HUES6 (cell line): ENCODE results near the gene THEMIS.

Experiments
- H3K27ac ChIP-seq: 2 replicates; pipeline ENCODE4 v1.7.0; 2013; ENCODE audit warnings: low read depth, mild to moderate bottlenecking, low read length, inconsistent platforms
- H3K27me3 ChIP-seq: 2 replicates; pipeline ENCODE4 v1.6.1; 2013; ENCODE audit warnings: low read length; ENCODE audit not compliant: control insufficient read depth, insufficient read depth
- H3K36me3 ChIP-seq: 2 replicates; pipeline ENCODE4 v1.6.1; 2013; ENCODE audit warnings: low read length; ENCODE audit not compliant: control insufficient read depth, insufficient read depth
- H3K4me1 ChIP-seq: 2 replicates; pipeline ENCODE4 v1.6.1; 2013; ENCODE audit warnings: low read length; ENCODE audit not compliant: control insufficient read depth, insufficient read depth
- H3K4me3 ChIP-seq: 2 replicates; pipeline ENCODE4 v1.5.1; 2013; ENCODE audit warnings: low read depth, low read length
- H3K9ac ChIP-seq: one replicate; pipeline ENCODE4 v1.6.1; 2013; ENCODE audit warnings: mild to moderate bottlenecking, low read length
- H3K9me3 ChIP-seq: 2 replicates; pipeline ENCODE4 v1.6.1; 2013; ENCODE audit warnings: low read depth, low read length; ENCODE audit not compliant: control insufficient read depth, insufficient read depth

The THEMIS gene

GRCh38 chr6:127775371-127775770 lies 125.5 kb downstream of the THEMIS start:
- Histone ChIP-seq H3K4me3 (no peak overlapping the region), H3K9ac (no peak overlapping the region), H3K9me3 (no peaks in the 10 kb centered on the region), H3K27me3 (no peaks in the 10 kb centered on the region), H3K27ac (no peak overlapping the region), H3K4me1 (no peaks in the 10 kb centered on the region), H3K36me3 (no peaks in the 10 kb centered on the region)

- no peak overlapping the region for H3K27ac ChIP-seq
- no peak overlapping the region for H3K9ac ChIP-seq
- no peak overlapping the region for H3K4me3 ChIP-seq
- no peaks in the 10 kb centered on the region for H3K36me3 ChIP-seq
- no peaks in the 10 kb centered on the region for H3K4me1 ChIP-seq
- H3K9me3 ChIP-seq = no peaks in the 10 kb centered on the region
- no peaks in the 10 kb centered on the region for H3K27me3 ChIP-seq
These were observed 132.1 kb downstream of the THEMIS start for GRCh38 chr6:127768745-127769144.

- Histone ChIP-seq H3K27ac (no peak overlapping the region), H3K4me1 (no peaks in the 10 kb centered on the region), H3K9ac (no peak overlapping the region), H3K9me3 (no peaks in the 10 kb centered on the region), H3K4me3 (no peak overlapping the region), H3K36me3 (no peaks in the 10 kb centered on the region), H3K27me3 (no peaks in the 10 kb centered on the region)
These were observed 132.6 kb downstream of the THEMIS start for GRCh38 chr6:127768223-127768622.

- Histone ChIP-seq H3K4me1 (no peaks in the 10 kb centered on the region), H3K9me3 (no peaks in the 10 kb centered on the region), H3K36me3 (no peaks in the 10 kb centered on the region), H3K27ac (no peak overlapping the region), H3K4me3 (no peak overlapping the region), H3K27me3 (no peaks in the 10 kb centered on the region), H3K9ac (no peak overlapping the region)
These were observed 134.9 kb downstream of the THEMIS start for GRCh38 chr6:127765949-127766348.

- H3K36me3 ChIP-seq = no peaks in the 10 kb centered on the region
- no peaks in the 10 kb centered on the region for H3K4me1 ChIP-seq
- no peaks in the 10 kb centered on the region for H3K27me3 ChIP-seq
- H3K9ac ChIP-seq = no peak overlapping the region
- no peaks in the 10 kb centered on the region for H3K9me3 ChIP-seq
- no peak overlapping the region for H3K27ac ChIP-seq
- H3K4me3 ChIP-seq = no peak overlapping the region
These were observed 138.6 kb downstream of the THEMIS start for GRCh38 chr6:127762284-127762683.

GRCh38 chr6:127761084-127761483 lies 139.8 kb downstream of the THEMIS start:
- Histone ChIP-seq H3K4me1 (no peaks in the 10 kb centered on the region), H3K36me3 (no peaks in the 10 kb centered on the region), H3K27ac (no peak overlapping the region), H3K9me3 (peaks cover under 1% of the 10 kb centered on the region; the same call in 1 of the 2 replicates), H3K9ac (no peak overlapping the region), H3K27me3 (no peaks in the 10 kb centered on the region), H3K4me3 (no peak overlapping the region)

GRCh38 chr6:127749095-127749494 lies 151.8 kb downstream of the THEMIS start:
- Histone ChIP-seq H3K27ac (no peak overlapping the region), H3K36me3 (no peaks in the 10 kb centered on the region), H3K4me3 (no peak overlapping the region), H3K9ac (no peak overlapping the region), H3K4me1 (no peaks in the 10 kb centered on the region), H3K9me3 (no peaks in the 10 kb centered on the region), H3K27me3 (no peaks in the 10 kb centered on the region)

- Histone ChIP-seq H3K27ac (no peak overlapping the region), H3K9me3 (no peaks in the 10 kb centered on the region), H3K4me3 (no peak overlapping the region), H3K4me1 (no peaks in the 10 kb centered on the region), H3K9ac (no peak overlapping the region), H3K27me3 (no peaks in the 10 kb centered on the region), H3K36me3 (no peaks in the 10 kb centered on the region)
These were observed 152.6 kb downstream of the THEMIS start for GRCh38 chr6:127748290-127748689.

GRCh38 chr6:127738423-127738822 lies 162.4 kb downstream of the THEMIS start:
- no peak overlapping the region for H3K27ac ChIP-seq

GRCh38 chr6:127737768-127738167 lies 163.1 kb downstream of the THEMIS start:
- Histone ChIP-seq H3K4me1 (no peaks in the 10 kb centered on the region), H3K4me3 (no peak overlapping the region), H3K9ac (no peak overlapping the region), H3K27ac (no peak overlapping the region), H3K27me3 (no peaks in the 10 kb centered on the region), H3K9me3 (no peaks in the 10 kb centered on the region), H3K36me3 (no peaks in the 10 kb centered on the region)

More at GRCh38 chr6:127738423-127738822, 162.4 kb downstream of the THEMIS start:
- H3K9me3 ChIP-seq = no peaks in the 10 kb centered on the region
- H3K9ac ChIP-seq = no peak overlapping the region
- H3K4me3 ChIP-seq = no peak overlapping the region
- no peaks in the 10 kb centered on the region for H3K27me3 ChIP-seq
- no peaks in the 10 kb centered on the region for H3K36me3 ChIP-seq
- H3K4me1 ChIP-seq = no peaks in the 10 kb centered on the region

- Histone ChIP-seq H3K9ac (no peak overlapping the region), H3K27ac (no peak overlapping the region), H3K4me1 (no peaks in the 10 kb centered on the region), H3K36me3 (no peaks in the 10 kb centered on the region), H3K27me3 (no peaks in the 10 kb centered on the region), H3K4me3 (no peak overlapping the region), H3K9me3 (no peaks in the 10 kb centered on the region)
These were observed 163.8 kb downstream of the THEMIS start for GRCh38 chr6:127737009-127737486.

GRCh38 chr6:127732927-127733326 lies 167.9 kb downstream of the THEMIS start:
- H3K9ac ChIP-seq = no peak overlapping the region
- H3K36me3 ChIP-seq = no peaks in the 10 kb centered on the region
- no peaks in the 10 kb centered on the region for H3K27me3 ChIP-seq
- no peaks in the 10 kb centered on the region for H3K4me1 ChIP-seq
- H3K4me3 ChIP-seq = no peak overlapping the region
- H3K27ac ChIP-seq = no peak overlapping the region
- no peaks in the 10 kb centered on the region for H3K9me3 ChIP-seq
